Neuronal stem cell (in vitro differentiated cells): ENCODE measurements around the gene TMEM204. TPM values are rescaled to one million over a fixed set of nuclear protein-coding genes. Genes with fewer than 3 reads are reported as not detected.
A peak's percentile ranks its signal among the peaks of the same experiment; 100 is the strongest.

Experiments
- DNase-seq: peaks from one replicate; pipeline ENCODE4 v3.0.0-alpha.2; 2013; ENCODE audit warnings: low spot score
- H2AFZ ChIP-seq: one replicate; pipeline ENCODE4 v1.6.1; 2013; ENCODE audit warnings: mild to moderate bottlenecking, low read length, inconsistent platforms
- H2AK5ac ChIP-seq: 2 replicates; pipeline ENCODE4 v1.6.1; 2013; ENCODE audit warnings: low read depth, mild to moderate bottlenecking, inconsistent platforms, low read length, moderate library complexity, mixed read lengths
- H2BK120ac ChIP-seq: 2 replicates; pipeline ENCODE4 v1.6.1; 2013; ENCODE audit warnings: low read depth, mild to moderate bottlenecking, inconsistent platforms, low read length, moderate library complexity, mixed read lengths
- H2BK12ac ChIP-seq: one replicate; pipeline ENCODE4 v1.6.1; 2013; ENCODE audit warnings: low read length, inconsistent platforms
- H2BK15ac ChIP-seq: 2 replicates; pipeline ENCODE4 v1.6.1; 2013; ENCODE audit warnings: mild to moderate bottlenecking, low read length, inconsistent platforms, mixed read lengths
- H2BK5ac ChIP-seq: one replicate; pipeline ENCODE4 v1.6.1; 2013; ENCODE audit warnings: inconsistent platforms, mild to moderate bottlenecking, low read length, moderate library complexity
- H3K14ac ChIP-seq: one replicate; pipeline ENCODE4 v1.6.1; 2013; ENCODE audit warnings: low read length, inconsistent platforms
- H3K18ac ChIP-seq: 2 replicates; pipeline ENCODE4 v1.6.1; 2013; ENCODE audit warnings: low read length, inconsistent platforms
- H3K23ac ChIP-seq: 2 replicates; pipeline ENCODE4 v1.6.1; 2013; ENCODE audit warnings: low read depth, mild to moderate bottlenecking, mixed read lengths, low read length, inconsistent platforms; ENCODE audit not compliant: poor library complexity
- H3K27ac ChIP-seq: replicated peaks from 3 replicates; pipeline ENCODE4 v1.5.1; 2013; ENCODE audit warnings: low read length, inconsistent platforms
- H3K27me3 ChIP-seq, 3 experiments: 2 replicates each; pipeline ENCODE4 v1.6.1; 2013; ENCODE audit warnings: low read length in 3 of 3, mild to moderate bottlenecking in 2 of 3, inconsistent platforms in 1 of 3, low read depth in 1 of 3, mixed read lengths in 1 of 3, moderate library complexity in 1 of 3; ENCODE audit not compliant: control insufficient read depth in 3 of 3, insufficient read depth in 3 of 3
- H3K36me3 ChIP-seq, 2 donors: replicated peaks in 1 of 2; 2 replicates each; pipeline ENCODE4 v1.6.1; 2013; ENCODE audit warnings: low read length in 2 of 2; ENCODE audit not compliant: control insufficient read depth in 2 of 2, insufficient read depth in 2 of 2
- H3K4ac ChIP-seq: 2 replicates; pipeline ENCODE4 v1.6.1; 2013; ENCODE audit warnings: inconsistent platforms, mild to moderate bottlenecking, low read length, moderate library complexity
- H3K4me1 ChIP-seq, 2 donors: 1 replicate in 1 of 2; 2 replicates in 1 of 2; pipeline ENCODE4 v1.6.1; 2013; ENCODE audit warnings: low read length in 2 of 2, low read depth in 1 of 2; ENCODE audit not compliant: control insufficient read depth in 2 of 2, insufficient read depth in 1 of 2
- H3K4me2 ChIP-seq: one replicate; pipeline ENCODE4 v1.6.1; 2013; ENCODE audit warnings: mild to moderate bottlenecking, low read length, inconsistent platforms; ENCODE audit not compliant: insufficient read depth, poor library complexity, severe bottlenecking
- H3K4me3 ChIP-seq, 2 donors: 2 replicates each; pipeline ENCODE4 v1.5.1; 2013; ENCODE audit warnings: low read length in 2 of 2, mild to moderate bottlenecking in 2 of 2, inconsistent platforms in 1 of 2, moderate library complexity in 1 of 2
- H3K79me1 ChIP-seq: one replicate; pipeline ENCODE4 v1.6.1; 2013; ENCODE audit warnings: low read depth, mild to moderate bottlenecking, inconsistent platforms, low read length, moderate library complexity
- H3K9ac ChIP-seq: one replicate; pipeline ENCODE4 v1.6.1; 2013; ENCODE audit warnings: mild to moderate bottlenecking, low read depth, low read length, inconsistent platforms; ENCODE audit not compliant: poor library complexity
- H3K9me3 ChIP-seq, 2 donors: replicated peaks in 1 of 2; 2 replicates each; pipeline versions ENCODE3 to v1.6.1; 2013; ENCODE audit warnings: low read length in 2 of 2, mild to moderate bottlenecking in 2 of 2, inconsistent platforms in 1 of 2, low read depth in 1 of 2, mixed read lengths in 1 of 2, moderate library complexity in 1 of 2; ENCODE audit not compliant: control insufficient read depth in 2 of 2, insufficient read depth in 1 of 2
- H4K8ac ChIP-seq: one replicate; pipeline ENCODE4 v1.6.1; 2013; ENCODE audit warnings: low read depth, mild to moderate bottlenecking, inconsistent platforms, low read length, moderate library complexity
- H4K91ac ChIP-seq: one replicate; pipeline ENCODE4 v1.6.1; 2013; ENCODE audit warnings: low read length, low read depth, mild to moderate bottlenecking, inconsistent platforms; ENCODE audit not compliant: poor library complexity
- WGBS, 2 donors: extraction: QIAGEN DNeasy Blood & Tissue Kit; methylation state at CpG; one replicate each; pipeline ENCODE4 v1.1.7; 2013; ENCODE audit warnings: missing lambda C conversion rate in 2 of 2, mixed read lengths in 1 of 2; ENCODE audit not compliant: insufficient read length in 2 of 2, insufficient replicate concordance in 1 of 2; ENCODE audit errors: extremely low coverage in 2 of 2; 5-methylcytosine and 5-hydroxymethylcytosine counted together
- polyA plus RNA-seq, 2 experiments: library from polyadenylated mRNA; stranded (reverse); fragments of 200-250 nt; gene quantifications; one replicate each; pipeline ENCODE4 v1.2.3, GENCODE V29; 2013

The TMEM204 gene
- polyA plus RNA-seq (2013, experiment 1 of 2), result not detected
- not detected for polyA plus RNA-seq (2013, experiment 2 of 2)

GRCh38 chr16:1533443-1533951, at the start of gene TMEM204:
Gene TMEM204 (plus strand): TSS chr16:1533666. CDS start chr16:1534276, 610 bp downstream.
- H3K4ac ChIP-seq, result peak within 1 kb of the TSS; percentile 53
- no peak within 1 kb of the TSS for H2AFZ ChIP-seq
- H2BK120ac ChIP-seq, result no peak within 1 kb of the TSS
- no peak within 1 kb of the TSS for H2AK5ac ChIP-seq
- H3K23ac ChIP-seq, result peak within 1 kb of the TSS; percentile 20
- no peak within 1 kb of the TSS for H4K8ac ChIP-seq
- H3K14ac ChIP-seq, result peak within 1 kb of the TSS; percentile 71
- peak within 1 kb of the TSS; percentile 85 for H4K91ac ChIP-seq
- WGBS, 2 donors, result no CpG with 5 or more reads among the region's 27 CpGs
- no peaks in the 10 kb centered on the region for H3K27me3 ChIP-seq
- no peak within 1 kb of the TSS for H3K4me2 ChIP-seq
- no peak for DNase-seq
- no peak within 1 kb of the TSS for H2BK5ac ChIP-seq
- H3K27ac ChIP-seq, result no peak within 1 kb of the TSS
- H2BK12ac ChIP-seq, result no peak within 1 kb of the TSS
- H3K9ac ChIP-seq, result peak within 1 kb of the TSS; percentile 44
- no peaks in the 10 kb centered on the region for H3K9me3 ChIP-seq
- H3K79me1 ChIP-seq, result peaks cover 9% of the 10 kb centered on the region
- H3K4me3 ChIP-seq, result peak within 1 kb of the TSS in 1 of 2 donors; percentile 11
- no peak within 1 kb of the TSS for H2BK15ac ChIP-seq
- peak within 1 kb of the TSS; percentile 48 for H3K18ac ChIP-seq
- H3K4me1 ChIP-seq, result peaks cover 0 to under 1% of the 10 kb centered on the region in 2 donors
- H3K36me3 ChIP-seq, result peaks cover 3 to 4% of the 10 kb centered on the region in 2 donors

- peaks cover 0 to 2% of the 10 kb centered on the region in 2 donors for H3K9me3 ChIP-seq
- no peak overlapping the region for H3K27ac ChIP-seq
- no peak for DNase-seq
- WGBS, 2 donors, result no CpG with 5 or more reads among the region's 40 CpGs
- H3K4me3 ChIP-seq, result no peak overlapping the region
- H3K36me3 ChIP-seq, result no peaks in the 10 kb centered on the region
- no peak overlapping the region for H2BK5ac ChIP-seq
- peak overlapping the region; percentile 43 for H3K23ac ChIP-seq
- no peak overlapping the region for H3K4me2 ChIP-seq
- H2BK12ac ChIP-seq, result peak overlapping the region; percentile 58
- H3K4me1 ChIP-seq, result no peaks in the 10 kb centered on the region
- H3K18ac ChIP-seq, result no peak overlapping the region
- H3K14ac ChIP-seq, result no peak overlapping the region
- no peak overlapping the region for H4K91ac ChIP-seq
- peak overlapping the region; percentile 76 for H3K4ac ChIP-seq
- peak overlapping the region; percentile 70 for H2AK5ac ChIP-seq
- H4K8ac ChIP-seq, result no peak overlapping the region
- peaks cover 6% of the 10 kb centered on the region for H3K79me1 ChIP-seq
- peak overlapping the region; percentile 49 for H2BK15ac ChIP-seq
- peak overlapping the region; percentile 2 for H3K9ac ChIP-seq
- peak overlapping the region; percentile 16 for H2AFZ ChIP-seq
- no peak overlapping the region for H2BK120ac ChIP-seq
- H3K27me3 ChIP-seq, result peaks cover 0 to 4% (median 0%) of the 10 kb centered on the region in 3 experiments
Measured at GRCh38 chr16:1485847-1486496, 47.5 kb upstream of the TMEM204 start.

- H3K9me3 ChIP-seq, result no peaks in the 10 kb centered on the region
- no peak overlapping the region for H3K4ac ChIP-seq
- no peak overlapping the region for H3K4me3 ChIP-seq
- H3K18ac ChIP-seq, result no peak overlapping the region
- H3K4me2 ChIP-seq, result no peak overlapping the region
- H3K9ac ChIP-seq, result peak overlapping the region; percentile 44
- peak overlapping the region; percentile 16 for H2AFZ ChIP-seq
- H3K27me3 ChIP-seq, result peaks cover 0 to 4% (median 0%) of the 10 kb centered on the region in 3 experiments
- DNase-seq, result no peak
- H4K91ac ChIP-seq, result no peak overlapping the region
- H2AK5ac ChIP-seq, result peak overlapping the region; percentile 70
- H2BK5ac ChIP-seq, result no peak overlapping the region
- H2BK120ac ChIP-seq, result no peak overlapping the region
- no peak overlapping the region for H4K8ac ChIP-seq
- peak overlapping the region; percentile 89 for H2BK15ac ChIP-seq
- H3K14ac ChIP-seq, result no peak overlapping the region
- no peak overlapping the region for H3K27ac ChIP-seq
- no peaks in the 10 kb centered on the region for H3K4me1 ChIP-seq
- no CpG with 5 or more reads among the region's 33 CpGs for WGBS, 2 donors
- no peaks in the 10 kb centered on the region for H3K36me3 ChIP-seq
- H2BK12ac ChIP-seq, result peak overlapping the region; percentile 58
- H3K79me1 ChIP-seq, result peaks cover 6% of the 10 kb centered on the region
- H3K23ac ChIP-seq, result peak overlapping the region; percentile 43
Measured at GRCh38 chr16:1486551-1487390, 46.7 kb upstream of the TMEM204 start.
